GM19193 (cell line): ENCODE results near the gene MTF1.

Source experiments
- POLR2A ChIP-seq: IDR thresholded peaks from 4 replicates; pipeline ENCODE4 v1.6.1; 2011; ENCODE audit not compliant: insufficient read depth, insufficient read length; ENCODE audit errors: extremely low read depth

The MTF1 gene

GRCh38 chr1:37867784-37868183 is 8.4 kb upstream of the MTF1 start:
- no peak for TF ChIP-seq POLR2A

- TF ChIP-seq POLR2A: no peak
These were observed 7.1 kb upstream of the MTF1 start for GRCh38 chr1:37866491-37866890.

GRCh38 chr1:37865348-37866120 is 6.1 kb upstream of the MTF1 start:
- no peak for TF ChIP-seq POLR2A

GRCh38 chr1:37862330-37862729 is 2.9 kb upstream of the MTF1 start:
- TF ChIP-seq POLR2A: no peak

GRCh38 chr1:37861151-37861550 is 1.8 kb upstream of the MTF1 start:
- TF ChIP-seq POLR2A: no peak

GRCh38 chr1:37860346-37860666 is 914 bp upstream of the MTF1 start:
- no peak for TF ChIP-seq POLR2A

- no peak for TF ChIP-seq POLR2A
These were observed 373 bp downstream of the MTF1 start for GRCh38 chr1:37858931-37859506.

- no peak for TF ChIP-seq POLR2A
These were observed 5.0 kb downstream of the MTF1 start for GRCh38 chr1:37854406-37854805.

- no peak for TF ChIP-seq POLR2A
These were observed 6.2 kb downstream of the MTF1 start for GRCh38 chr1:37853157-37853556.

- TF ChIP-seq POLR2A: no peak
These were observed 7.6 kb downstream of the MTF1 start for GRCh38 chr1:37851782-37852210.

GRCh38 chr1:37851262-37851661 is 8.1 kb downstream of the MTF1 start:
- TF ChIP-seq POLR2A: no peak

- TF ChIP-seq POLR2A: no peak
These were observed 8.9 kb downstream of the MTF1 start for GRCh38 chr1:37850352-37850955.

- TF ChIP-seq POLR2A: no peak
These were observed 9.9 kb downstream of the MTF1 start for GRCh38 chr1:37849480-37849879.

- TF ChIP-seq POLR2A: no peak
These were observed 12.6 kb downstream of the MTF1 start for GRCh38 chr1:37846647-37847339.

- TF ChIP-seq POLR2A: no peak
These were observed 13.6 kb downstream of the MTF1 start for GRCh38 chr1:37845786-37846185.
